GM06990 (cell line): ENCODE measurements around the gene USP17L17.
"Not testable (repeated sequence)": the region's sequence is repeated elsewhere in the genome, so short reads cannot be mapped to it uniquely, and the experiment has no call there.

Experiments used
- DNase-seq: peaks from one replicate; pipeline ENCODE4 v3.0.0-alpha.2; 2011; ENCODE audit not compliant: insufficient read length; ENCODE audit errors: extremely low read depth
- H3K27me3 ChIP-seq: replicated peaks from 2 replicates; pipeline ENCODE4 v1.6.0; 2011; ENCODE audit warnings: low read length; ENCODE audit not compliant: control insufficient read depth, insufficient read depth
- H3K36me3 ChIP-seq: 2 replicates; pipeline ENCODE4 v1.5.1; 2011; ENCODE audit warnings: low read length; ENCODE audit not compliant: control insufficient read depth, insufficient read depth
- H3K4me3 ChIP-seq: replicated peaks from 2 replicates; pipeline ENCODE4 v1.5.1; 2011; ENCODE audit warnings: low read depth, mild to moderate bottlenecking, control low read depth, low read length

USP17L17 gene

DNA sequence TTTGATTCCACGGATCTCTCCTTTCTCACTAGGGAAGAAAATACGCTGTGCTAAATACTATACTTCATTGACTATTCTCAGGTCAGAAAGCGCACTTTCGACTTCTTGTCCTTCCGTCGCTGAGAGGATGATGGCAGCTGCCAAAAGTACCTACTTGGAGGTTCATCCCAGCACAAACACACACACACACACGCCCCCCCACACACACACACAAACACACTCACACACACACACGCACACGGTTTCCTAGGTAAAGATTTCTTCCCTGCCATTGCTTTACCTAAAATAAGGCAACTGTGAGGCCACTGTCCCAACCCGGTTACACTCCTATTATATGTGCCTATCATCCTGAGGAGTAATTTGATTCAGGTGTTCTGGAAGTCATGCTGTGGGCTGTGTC is 28.0 kb downstream of the USP17L17 start:
- H3K36me3 ChIP-seq, H3K4me3 ChIP-seq, H3K27me3 ChIP-seq, DNase-seq: not testable (repeated sequence)
